IPS DF 19.7 (cell line): ENCODE results near the gene TBX18.

ENCODE experiments used
- DNase-seq: peaks from one replicate; pipeline ENCODE4 v3.0.0-alpha.2; 2013; ENCODE audit warnings: low read depth, low spot score

The TBX18 gene

GRCh38 chr6:84764332-84765049, at the start of gene TBX18:
TSS of gene TBX18 (minus strand) at chr6:84764598. CDS start at chr6:84764181, 417 bp downstream.
- peak; percentile 89 for DNase-seq

- no peak for DNase-seq
These were observed 47.0 kb upstream of the TBX18 start for GRCh38 chr6:84811351-84811750.

- no peak for DNase-seq
These were observed 45.1 kb upstream of the TBX18 start for GRCh38 chr6:84809455-84809854.

GRCh38 chr6:84808491-84809061, 44.2 kb upstream of the TBX18 start:
- DNase-seq = no peak

- no peak for DNase-seq
These were observed 40.7 kb upstream of the TBX18 start for GRCh38 chr6:84805145-84805544.

- no peak for DNase-seq
These were observed 40.3 kb upstream of the TBX18 start for GRCh38 chr6:84804720-84805119.

GRCh38 chr6:84801250-84801649, 36.9 kb upstream of the TBX18 start:
- DNase-seq = no peak

- DNase-seq = no peak
These were observed 33.9 kb upstream of the TBX18 start for GRCh38 chr6:84798257-84798656.

GRCh38 chr6:84796343-84796742, 31.9 kb upstream of the TBX18 start:
- no peak for DNase-seq

GRCh38 chr6:84791927-84792326, 27.5 kb upstream of the TBX18 start:
- no peak for DNase-seq

GRCh38 chr6:84791233-84791632, 26.8 kb upstream of the TBX18 start:
- DNase-seq = no peak

GRCh38 chr6:84789170-84789569, 24.8 kb upstream of the TBX18 start:
- DNase-seq = no peak

- DNase-seq = no peak
These were observed 24.3 kb upstream of the TBX18 start for GRCh38 chr6:84788689-84789088.

- no peak for DNase-seq
These were observed 21.3 kb upstream of the TBX18 start for GRCh38 chr6:84785671-84786070.

GRCh38 chr6:84779917-84780316, 15.5 kb upstream of the TBX18 start:
- no peak for DNase-seq

GRCh38 chr6:84779380-84779779, 15.0 kb upstream of the TBX18 start:
- no peak for DNase-seq

GRCh38 chr6:84777888-84778287, 13.5 kb upstream of the TBX18 start:
- DNase-seq = no peak

GRCh38 chr6:84776392-84776791, 12.0 kb upstream of the TBX18 start:
- DNase-seq = no peak

- no peak for DNase-seq
These were observed 11.4 kb upstream of the TBX18 start for GRCh38 chr6:84775751-84776150.

- DNase-seq = no peak
These were observed 10.5 kb upstream of the TBX18 start for GRCh38 chr6:84774985-84775284.

GRCh38 chr6:84774157-84774984, 10.0 kb upstream of the TBX18 start:
- no peak for DNase-seq

GRCh38 chr6:84773431-84774156, 9.2 kb upstream of the TBX18 start:
- no peak for DNase-seq
